ENCODE data around the gene KRT71. TPM values are rescaled to one million over a fixed set of nuclear protein-coding genes. Genes with fewer than 3 reads are reported as not detected.

KRT71 gene
- total and polyA plus RNA-seq, 5 donors from 2014 or later = not detected

GRCh38 chr12:52573743-52574142, 20.8 kb upstream of the KRT71 start, which contains the start of gene KRT74:
Gene KRT74 (minus strand): TSS chr12:52573843. CDS start chr12:52573777, 66 bp downstream.
- no peaks in the 10 kb centered on the region for H3K27me3 ChIP-seq (ENCODE audit: control insufficient read depth, insufficient read depth, low read length)
- no peaks in the 10 kb centered on the region for H3K36me3 ChIP-seq (ENCODE audit: control insufficient read depth, insufficient read depth, low read length)
- ATAC-seq (ENCODE audit: low read depth in 2 of 2) (no peak), DNase-seq (no peak)
- H3K9me3 Mint-ChIP-seq = no peaks in the 10 kb centered on the region
- H3K4me3 ChIP-seq (ENCODE audit: low read depth, low read length) = no peak within 1 kb of the TSS
- no peak within 1 kb of the TSS for H3K27ac Mint-ChIP-seq
- no peak within 1 kb of the TSS for H3K27ac ChIP-seq (ENCODE audit: insufficient read depth, low read length, poor library complexity, severe bottlenecking)
- no peaks in the 10 kb centered on the region for H3K9me3 ChIP-seq (ENCODE audit: control insufficient read depth in 2 of 2, low read length in 2 of 2)
- H3K36me3 Mint-ChIP-seq = no peaks in the 10 kb centered on the region
- no peaks in the 10 kb centered on the region for H3K4me1 ChIP-seq (ENCODE audit: control insufficient read depth, insufficient read depth, low read length, poor library complexity, severe bottlenecking)
- H3K27me3 Mint-ChIP-seq = peaks cover 11% of the 10 kb centered on the region
- H3K4me3 Mint-ChIP-seq = no peak within 1 kb of the TSS
- no peaks in the 10 kb centered on the region for H3K4me1 Mint-ChIP-seq

- Histone ChIP-seq H3K9me3 (ENCODE audit: control insufficient read depth in 2 of 2, low read length in 2 of 2) (no peaks in the 10 kb centered on the region), H3K4me1 (ENCODE audit: control insufficient read depth, insufficient read depth, low read length, poor library complexity, severe bottlenecking) (no peaks in the 10 kb centered on the region), H3K27me3 (ENCODE audit: control insufficient read depth, insufficient read depth, low read length) (no peaks in the 10 kb centered on the region), H3K27ac (ENCODE audit: insufficient read depth, low read length, poor library complexity, severe bottlenecking) (no peak overlapping the region), H3K4me3 (ENCODE audit: low read depth, low read length) (no peak overlapping the region), H3K36me3 (ENCODE audit: control insufficient read depth, insufficient read depth, low read length) (no peaks in the 10 kb centered on the region)
- Mint-ChIP-seq H3K4me3 (no peak overlapping the region), H3K4me1 (no peaks in the 10 kb centered on the region), H3K9me3 (no peaks in the 10 kb centered on the region), H3K27me3 (peaks cover 11% of the 10 kb centered on the region), H3K27ac (no peak overlapping the region), H3K36me3 (no peaks in the 10 kb centered on the region)
- no peak for ATAC-seq (ENCODE audit: low read depth in 2 of 2)
- DNase-seq = no peak
These were observed 20.4 kb upstream of the KRT71 start for GRCh38 chr12:52573306-52573705.

- Mint-ChIP-seq H3K27me3 (peaks cover 11% of the 10 kb centered on the region), H3K4me1 (no peaks in the 10 kb centered on the region), H3K4me3 (no peak overlapping the region), H3K9me3 (peaks cover 0 to under 1% (median 0%) of the 10 kb centered on the region in 7 donors), H3K27ac (no peak overlapping the region), H3K36me3 (no peaks in the 10 kb centered on the region)
- DNase-seq (no peak), ATAC-seq (ENCODE audit: low read depth in 2 of 2) (no peak)
- no peak overlapping the region for H3K4me3 ChIP-seq (ENCODE audit: low read depth, low read length)
- H3K9me3 ChIP-seq (ENCODE audit: control insufficient read depth in 2 of 2, low read length in 2 of 2) = no peaks in the 10 kb centered on the region
- peaks cover 7% of the 10 kb centered on the region for H3K27me3 ChIP-seq (ENCODE audit: control insufficient read depth, insufficient read depth, low read length)
- no peaks in the 10 kb centered on the region for H3K36me3 ChIP-seq (ENCODE audit: control insufficient read depth, insufficient read depth, low read length)
- H3K4me1 ChIP-seq (ENCODE audit: control insufficient read depth, insufficient read depth, low read length, poor library complexity, severe bottlenecking) = no peaks in the 10 kb centered on the region
- no peak overlapping the region for H3K27ac ChIP-seq (ENCODE audit: insufficient read depth, low read length, poor library complexity, severe bottlenecking)
These were observed 17.6 kb upstream of the KRT71 start for GRCh38 chr12:52570511-52570910.

- Mint-ChIP-seq H3K36me3 (no peaks in the 10 kb centered on the region), H3K27ac (peak overlapping the region in 1 of 3 donors; percentile 5), H3K4me1 (no peaks in the 10 kb centered on the region), H3K27me3 (peaks cover 25% of the 10 kb centered on the region), H3K9me3 (peaks cover 0 to 5% (median 0%) of the 10 kb centered on the region in 7 donors), H3K4me3 (no peak overlapping the region)
- Histone ChIP-seq H3K4me1 (ENCODE audit: control insufficient read depth, insufficient read depth, low read length, poor library complexity, severe bottlenecking) (no peaks in the 10 kb centered on the region), H3K36me3 (ENCODE audit: control insufficient read depth, insufficient read depth, low read length) (no peaks in the 10 kb centered on the region), H3K27ac (ENCODE audit: insufficient read depth, low read length, poor library complexity, severe bottlenecking) (no peak overlapping the region), H3K9me3 (ENCODE audit: control insufficient read depth in 2 of 2, low read length in 2 of 2) (no peaks in the 10 kb centered on the region), H3K27me3 (ENCODE audit: control insufficient read depth, insufficient read depth, low read length) (peaks cover 7% of the 10 kb centered on the region), H3K4me3 (ENCODE audit: low read depth, low read length) (no peak overlapping the region)
- ATAC-seq (ENCODE audit: low read depth in 2 of 2) = no peak
- DNase-seq = no peak
These were observed 15.2 kb upstream of the KRT71 start for GRCh38 chr12:52568111-52568510.

GRCh38 chr12:52566847-52567291, 13.9 kb upstream of the KRT71 start:
- peaks cover 0 to 5% (median 0%) of the 10 kb centered on the region in 7 donors for H3K9me3 Mint-ChIP-seq
- peaks cover 20% of the 10 kb centered on the region for H3K27me3 Mint-ChIP-seq
- no peak overlapping the region for H3K4me3 ChIP-seq (ENCODE audit: low read depth, low read length)
- ATAC-seq (ENCODE audit: low read depth in 2 of 2) = no peak
- H3K4me1 Mint-ChIP-seq = no peaks in the 10 kb centered on the region
- no peak for DNase-seq
- H3K4me3 Mint-ChIP-seq = no peak overlapping the region
- H3K4me1 ChIP-seq (ENCODE audit: control insufficient read depth, insufficient read depth, low read length, poor library complexity, severe bottlenecking) = no peaks in the 10 kb centered on the region
- no peaks in the 10 kb centered on the region for H3K36me3 Mint-ChIP-seq
- H3K27ac ChIP-seq (ENCODE audit: insufficient read depth, low read length, poor library complexity, severe bottlenecking) = no peak overlapping the region
- no peaks in the 10 kb centered on the region for H3K36me3 ChIP-seq (ENCODE audit: control insufficient read depth, insufficient read depth, low read length)
- H3K9me3 ChIP-seq (ENCODE audit: control insufficient read depth in 2 of 2, low read length in 2 of 2) = no peaks in the 10 kb centered on the region
- no peak overlapping the region for H3K27ac Mint-ChIP-seq
- peaks cover 7% of the 10 kb centered on the region for H3K27me3 ChIP-seq (ENCODE audit: control insufficient read depth, insufficient read depth, low read length)

GRCh38 chr12:52564582-52564981, 11.6 kb upstream of the KRT71 start:
- H3K36me3 ChIP-seq (ENCODE audit: control insufficient read depth, insufficient read depth, low read length) = no peaks in the 10 kb centered on the region
- H3K27ac ChIP-seq (ENCODE audit: insufficient read depth, low read length, poor library complexity, severe bottlenecking) = no peak overlapping the region
- Mint-ChIP-seq H3K4me3 (no peak overlapping the region), H3K27ac (no peak overlapping the region), H3K9me3 (peaks cover 0 to 5% (median 0%) of the 10 kb centered on the region in 7 donors), H3K4me1 (no peaks in the 10 kb centered on the region), H3K27me3 (peaks cover 28% of the 10 kb centered on the region), H3K36me3 (no peaks in the 10 kb centered on the region)
- H3K9me3 ChIP-seq (ENCODE audit: control insufficient read depth in 2 of 2, low read length in 2 of 2) = no peaks in the 10 kb centered on the region
- no peak for ATAC-seq (ENCODE audit: low read depth in 2 of 2)
- peaks cover 7% of the 10 kb centered on the region for H3K27me3 ChIP-seq (ENCODE audit: control insufficient read depth, insufficient read depth, low read length)
- H3K4me3 ChIP-seq (ENCODE audit: low read depth, low read length) = no peak overlapping the region
- DNase-seq = no peak
- H3K4me1 ChIP-seq (ENCODE audit: control insufficient read depth, insufficient read depth, low read length, poor library complexity, severe bottlenecking) = no peaks in the 10 kb centered on the region

- H3K27me3 ChIP-seq (ENCODE audit: control insufficient read depth, insufficient read depth, low read length) = peaks cover 7% of the 10 kb centered on the region
- Mint-ChIP-seq H3K27ac (no peak overlapping the region), H3K4me1 (no peaks in the 10 kb centered on the region), H3K9me3 (peaks cover 0 to 5% (median 0%) of the 10 kb centered on the region in 7 donors), H3K4me3 (no peak overlapping the region), H3K36me3 (no peaks in the 10 kb centered on the region), H3K27me3 (peaks cover 28% of the 10 kb centered on the region)
- no peak overlapping the region for H3K27ac ChIP-seq (ENCODE audit: insufficient read depth, low read length, poor library complexity, severe bottlenecking)
- DNase-seq = no peak
- ATAC-seq (ENCODE audit: low read depth in 2 of 2) = no peak
- no peaks in the 10 kb centered on the region for H3K36me3 ChIP-seq (ENCODE audit: control insufficient read depth, insufficient read depth, low read length)
- no peak overlapping the region for H3K4me3 ChIP-seq (ENCODE audit: low read depth, low read length)
- H3K9me3 ChIP-seq (ENCODE audit: control insufficient read depth in 2 of 2, low read length in 2 of 2) = no peaks in the 10 kb centered on the region
- H3K4me1 ChIP-seq (ENCODE audit: control insufficient read depth, insufficient read depth, low read length, poor library complexity, severe bottlenecking) = no peaks in the 10 kb centered on the region
These were observed 9.0 kb upstream of the KRT71 start for GRCh38 chr12:52561880-52562449.

GRCh38 chr12:52559979-52560378, 7.0 kb upstream of the KRT71 start:
- Histone ChIP-seq H3K27me3 (ENCODE audit: control insufficient read depth, insufficient read depth, low read length) (no peaks in the 10 kb centered on the region), H3K36me3 (ENCODE audit: control insufficient read depth, insufficient read depth, low read length) (no peaks in the 10 kb centered on the region), H3K27ac (ENCODE audit: insufficient read depth, low read length, poor library complexity, severe bottlenecking) (no peak overlapping the region), H3K9me3 (ENCODE audit: control insufficient read depth in 2 of 2, low read length in 2 of 2) (no peaks in the 10 kb centered on the region), H3K4me1 (ENCODE audit: control insufficient read depth, insufficient read depth, low read length, poor library complexity, severe bottlenecking) (no peaks in the 10 kb centered on the region), H3K4me3 (ENCODE audit: low read depth, low read length) (no peak overlapping the region)
- Mint-ChIP-seq H3K27ac (no peak overlapping the region), H3K9me3 (peaks cover 0 to 3% (median 0%) of the 10 kb centered on the region in 7 donors), H3K27me3 (peaks cover 22% of the 10 kb centered on the region), H3K4me1 (no peaks in the 10 kb centered on the region), H3K4me3 (no peak overlapping the region), H3K36me3 (no peaks in the 10 kb centered on the region)
- DNase-seq (no peak), ATAC-seq (ENCODE audit: low read depth in 2 of 2) (no peak)

Data from CD4-positive, CD25-positive, alpha-beta regulatory T cell (primary cell).